ENCODE data around the gene SLC25A41. TPM values are rescaled to one million over a fixed set of nuclear protein-coding genes. Genes with fewer than 3 reads are reported as not detected.
"Not testable (repeated sequence)": the region's sequence is repeated elsewhere in the genome, so short reads cannot be mapped to it uniquely, and the experiment has no call there.

The SLC25A41 gene
- total RNA-seq, 2 experiments from 2014 or later: 0.38 to 0.48 TPM

DNA sequence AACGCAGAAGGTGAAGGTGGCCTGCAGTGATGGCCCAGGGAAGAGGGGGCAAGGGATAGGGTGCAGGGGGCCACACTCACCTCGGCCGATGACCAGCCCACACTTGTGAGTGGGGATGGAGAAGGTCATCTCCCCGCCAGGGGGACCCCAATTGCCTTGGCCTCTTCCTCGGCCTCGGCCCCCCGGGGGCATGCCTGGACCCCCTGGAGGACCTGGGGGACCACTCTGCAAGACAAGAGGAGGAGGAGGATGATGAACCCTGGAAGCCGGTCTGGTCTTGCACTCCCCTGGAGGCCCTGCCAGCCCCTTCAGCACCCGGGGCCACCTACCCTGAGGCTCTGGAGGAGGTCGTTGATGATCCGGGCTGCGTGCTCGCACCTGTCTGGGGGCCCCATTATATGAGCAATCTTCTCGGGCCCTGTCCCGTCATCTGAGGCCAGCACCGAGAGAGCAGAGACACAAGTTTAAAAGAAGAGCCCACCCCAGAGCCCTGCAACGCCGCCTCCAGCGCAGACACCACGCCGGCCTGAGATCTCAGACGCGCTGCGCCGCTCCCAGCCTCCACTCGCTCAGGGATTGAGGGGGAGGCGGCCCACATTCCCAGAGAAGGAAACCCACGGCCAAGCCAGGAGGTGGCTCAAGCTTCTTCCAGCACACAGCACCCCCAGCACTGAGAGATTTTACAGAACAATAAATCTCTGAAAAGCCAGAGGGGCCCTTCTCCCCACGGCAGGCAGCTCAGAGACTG lies 16.7 kb downstream of the SLC25A41 start:
- POLR2A ChIA-PET: interaction anchor here (0.6 kb wide), 1 partner anchor 87 kb away, joined by 3 read pairs; no protein-coding TSS in a partner anchor

DNA sequence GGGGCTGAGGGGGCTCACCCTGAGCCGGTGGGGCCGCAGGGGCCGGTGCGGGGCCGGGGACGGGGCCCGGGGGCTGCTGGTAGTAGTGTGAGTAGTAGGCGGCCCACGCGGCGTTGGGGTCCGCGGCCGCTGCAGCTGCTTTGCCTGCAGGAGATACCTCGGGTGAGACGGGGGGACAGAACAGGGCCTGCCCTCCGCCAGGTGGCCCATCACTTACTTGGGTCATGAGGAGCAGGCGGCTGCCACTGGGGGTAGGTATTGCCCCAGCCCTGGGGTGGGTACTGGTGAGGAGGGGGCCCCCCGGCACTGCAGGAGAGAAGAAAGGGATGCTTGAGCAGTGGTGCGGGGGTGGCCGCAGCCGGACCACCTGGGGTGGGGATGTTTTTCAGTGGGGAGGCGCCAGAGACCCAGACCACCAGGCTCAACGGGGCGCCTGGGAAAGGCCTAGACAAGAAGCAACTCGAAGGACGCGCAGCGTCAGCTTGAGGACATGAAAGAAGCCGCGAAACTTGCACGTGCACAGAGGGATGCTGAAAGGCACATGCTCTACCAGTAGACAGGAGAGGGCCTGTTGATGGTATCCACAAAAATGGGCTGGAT lies 17.9 kb downstream of the SLC25A41 start:
- ChIA-PET CTCF (interaction anchor here (0.6 kb wide), 1 partner anchor 13 kb away, joined by 3 read pairs; no protein-coding TSS in a partner anchor), POLR2A (no interaction called here)

More for the DNA sequence above, 16.7 kb downstream of the SLC25A41 start:
- CTCF ChIA-PET: no interaction called here

DNA sequence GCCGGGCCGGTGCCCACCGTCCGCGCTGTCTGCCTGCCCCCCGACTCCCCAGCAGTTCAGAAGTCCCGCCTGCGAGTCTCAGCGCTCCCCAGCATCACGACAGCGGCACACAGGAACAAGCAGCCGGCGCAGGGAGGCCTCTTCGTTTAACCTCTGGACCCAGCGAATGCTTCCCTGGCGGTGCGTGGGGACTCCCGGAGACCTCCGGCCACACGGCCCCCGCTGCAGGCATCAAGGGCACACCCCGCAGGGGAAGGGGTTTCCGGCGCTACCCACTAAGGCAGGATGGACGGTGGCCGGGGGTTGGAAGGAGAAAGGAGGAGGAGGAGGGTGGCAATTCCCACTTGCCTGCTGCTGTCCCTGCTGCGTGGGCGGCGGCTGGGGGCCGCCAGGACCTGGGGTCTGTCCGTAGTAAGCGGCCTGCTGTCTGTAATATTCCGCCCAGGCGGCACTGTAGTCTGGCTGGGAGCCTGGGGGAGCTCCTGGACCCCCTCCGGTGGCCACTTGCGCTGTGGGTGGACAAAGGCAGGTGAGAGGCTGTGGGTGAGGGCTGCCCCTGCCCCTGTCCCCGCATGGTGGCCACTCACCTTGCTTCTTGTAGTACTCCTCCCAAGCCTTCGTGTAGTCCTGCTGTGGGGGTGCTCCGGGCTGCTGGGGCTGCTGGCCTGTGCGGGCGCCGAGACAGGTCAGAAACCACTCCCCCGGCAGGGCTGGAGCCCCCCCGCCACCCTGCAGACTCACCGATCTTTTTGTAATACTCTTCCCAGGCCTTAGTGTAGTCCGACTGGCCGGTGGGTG lies 18.6 kb downstream of the SLC25A41 start:
- ChIA-PET POLR2A (no interaction called here), CTCF (interaction anchor here (0.6 kb wide), 1 partner anchor 14 kb away, joined by 3 read pairs; no protein-coding TSS in a partner anchor)

DNA sequence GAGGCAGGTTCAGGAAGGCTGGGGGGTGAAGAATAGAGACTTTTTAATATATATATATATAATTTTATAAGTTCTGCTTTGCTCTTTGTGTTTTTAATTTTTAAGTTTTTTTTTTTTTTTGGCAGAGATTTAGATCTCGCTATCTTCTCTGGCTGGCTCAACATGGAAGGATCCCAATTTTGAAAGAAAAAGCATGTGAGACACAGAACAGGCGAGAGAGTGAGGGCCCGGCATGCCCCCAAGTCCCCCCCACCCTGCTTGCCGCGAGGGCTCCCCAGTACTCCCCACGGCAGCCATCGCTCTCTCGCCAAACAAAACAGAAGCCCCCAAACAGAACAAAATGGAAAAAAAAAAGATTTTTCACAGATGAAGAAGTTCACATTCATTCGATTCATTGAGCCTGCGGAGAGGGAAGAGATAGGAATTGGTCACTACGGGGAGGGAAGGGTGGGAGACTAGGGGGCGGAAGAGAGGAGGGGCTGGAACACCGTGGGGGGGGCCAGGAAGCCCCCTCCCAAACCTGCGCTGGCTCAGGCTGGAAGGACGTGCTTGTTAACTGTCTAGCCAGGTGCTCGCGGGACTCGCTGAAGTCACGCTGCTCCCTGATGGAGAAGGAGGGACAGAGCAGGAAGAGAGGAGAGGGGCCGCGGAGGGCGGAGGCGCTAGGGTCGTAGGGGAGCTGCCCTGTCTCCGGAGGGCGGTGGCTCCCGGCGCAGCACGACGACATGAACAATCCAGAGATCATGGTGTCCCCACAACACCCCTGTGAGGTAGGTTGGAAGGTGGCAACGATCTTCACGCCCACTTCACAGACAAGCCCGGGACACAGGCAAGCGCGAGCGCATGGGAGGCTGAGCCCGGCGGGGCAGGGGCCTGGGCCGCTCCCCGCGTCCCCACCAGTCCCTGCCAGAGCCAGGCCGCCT lies 19.6 kb downstream of the SLC25A41 start:
- ChIA-PET CTCF (no interaction called here), POLR2A (no interaction called here)

DNA sequence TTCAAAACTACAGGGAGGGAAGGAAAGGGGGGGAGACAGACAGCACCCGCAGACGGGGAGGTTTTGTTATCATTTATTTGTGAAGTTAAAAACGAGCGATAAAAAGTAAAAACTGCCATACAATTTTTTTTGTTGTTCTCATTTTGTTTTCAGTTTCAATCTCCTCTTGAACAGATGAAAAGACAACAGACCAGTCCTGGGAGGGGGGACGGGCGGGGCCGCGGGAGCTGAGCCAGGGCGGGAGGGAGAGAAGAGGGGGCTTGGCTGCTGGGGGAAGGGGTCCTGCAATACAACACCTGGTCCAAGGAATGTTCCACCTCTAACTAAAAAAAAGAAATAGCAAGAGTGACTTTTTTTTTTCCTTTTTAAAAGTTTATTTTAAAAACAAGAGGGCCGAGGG lies 20.3 kb downstream of the SLC25A41 start:
- ChIA-PET POLR2A (interaction anchor here (0.6 kb wide), 1 partner anchor 87 kb away, joined by 4 read pairs; no protein-coding TSS in a partner anchor), CTCF (no interaction called here)

DNA sequence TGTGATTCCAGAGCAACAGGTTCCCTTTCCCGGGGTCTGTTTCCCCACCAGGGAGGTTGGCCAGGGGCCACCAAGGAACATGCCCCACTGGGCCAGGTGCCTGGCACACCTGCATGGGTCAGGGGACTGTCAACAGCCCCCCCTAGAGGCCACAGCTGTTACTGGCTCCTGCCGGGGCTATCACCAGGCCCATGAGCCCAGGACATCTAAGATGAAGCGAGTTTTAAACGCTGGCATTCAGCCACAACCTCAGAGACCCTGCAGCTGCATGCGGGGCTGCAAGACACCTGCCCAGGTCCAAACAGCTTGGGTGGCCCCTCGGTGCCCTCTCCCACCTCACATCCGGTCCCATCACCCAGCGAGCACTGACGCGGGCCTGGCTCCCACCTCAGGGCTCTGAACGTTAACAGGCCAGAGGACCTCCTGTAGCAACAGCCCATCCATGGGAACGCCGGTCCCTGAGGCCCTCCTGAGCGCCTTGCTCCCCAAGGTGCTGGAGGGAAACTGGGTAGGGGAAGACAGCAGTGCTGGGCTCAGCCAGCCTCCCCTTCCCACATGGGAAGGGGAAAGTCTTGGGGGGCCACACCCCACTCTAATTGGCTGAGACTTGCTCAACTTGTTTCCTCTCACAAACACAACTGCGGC lies 21.0 kb downstream of the SLC25A41 start:
- ChIA-PET POLR2A (interaction anchor here (0.6 kb wide), 1 partner anchor 88 kb away, joined by 4 read pairs; no protein-coding TSS in a partner anchor), CTCF (interaction anchor here (0.6 kb wide), 1 partner anchor 238 kb away, joined by 8 read pairs; no protein-coding TSS in a partner anchor)

DNA sequence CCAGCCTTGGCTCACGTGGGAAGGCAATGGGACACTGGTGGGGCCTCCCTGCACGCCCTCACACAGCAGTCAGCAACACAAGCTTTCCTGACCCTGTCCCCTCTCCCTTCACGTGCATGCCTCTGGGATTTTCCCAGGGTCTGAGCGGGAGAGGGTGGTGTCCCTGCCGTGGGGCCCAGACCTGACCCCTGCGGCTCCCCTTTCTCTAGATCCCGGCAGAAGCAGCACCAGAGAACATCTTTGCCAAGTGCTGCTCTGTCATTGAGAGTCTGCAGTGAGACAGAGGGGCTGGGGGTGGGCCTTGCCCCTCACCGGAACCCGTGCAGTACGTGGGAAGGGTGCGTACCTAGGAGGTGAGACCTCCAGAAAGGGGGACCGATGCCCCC lies 21.5 kb downstream of the SLC25A41 start:
- ChIA-PET CTCF (no interaction called here), POLR2A (no interaction called here)

DNA sequence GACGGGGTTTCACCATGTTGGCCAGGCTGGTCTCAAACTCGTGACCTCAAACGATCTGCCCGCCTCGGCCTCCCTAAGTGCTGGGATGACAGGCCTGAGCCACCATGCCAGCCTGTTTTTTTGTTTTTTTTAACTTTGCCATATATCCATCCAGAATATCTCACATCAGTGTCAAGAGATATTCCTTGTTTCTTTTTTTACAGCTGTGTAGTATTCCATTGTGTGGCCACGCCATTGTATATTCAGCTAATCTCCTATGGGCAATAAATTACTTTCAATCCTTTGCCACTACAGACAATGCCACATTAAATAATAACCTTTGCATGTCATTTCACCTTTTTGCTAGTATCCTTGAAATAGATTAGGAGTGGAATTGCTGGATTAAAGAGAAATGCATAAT lies 24.2 kb downstream of the SLC25A41 start:
- POLR2A ChIA-PET: interaction anchor here (0.6 kb wide), 1 partner anchor 440 kb away, joined by 3 read pairs; no protein-coding TSS in a partner anchor
- CTCF ChIA-PET: interaction anchor here (0.7 kb wide), 2 partner anchors 56 to 113 kb away, joined by 3 read pairs; no protein-coding TSS in a partner anchor

DNA sequence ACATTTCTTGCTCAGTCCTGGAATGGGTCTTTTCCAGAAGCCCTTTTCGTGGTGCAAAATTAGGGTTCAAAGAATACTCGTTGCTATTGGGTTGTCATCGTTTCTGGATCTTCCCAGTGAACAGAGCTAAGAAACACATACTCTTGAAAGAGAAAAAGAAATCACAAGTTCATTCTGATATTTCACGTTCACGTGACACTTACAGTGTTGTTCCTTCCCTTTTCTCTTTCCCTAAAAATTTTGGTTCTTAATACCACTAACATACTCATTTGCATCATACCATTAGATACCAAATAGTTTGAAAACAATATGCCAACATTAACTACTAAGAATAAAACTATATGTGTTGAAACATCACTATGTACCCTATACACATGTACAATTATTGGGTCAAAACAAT lies 27.2 kb downstream of the SLC25A41 start:
- ChIA-PET POLR2A (no interaction called here), CTCF (no interaction called here)

DNA sequence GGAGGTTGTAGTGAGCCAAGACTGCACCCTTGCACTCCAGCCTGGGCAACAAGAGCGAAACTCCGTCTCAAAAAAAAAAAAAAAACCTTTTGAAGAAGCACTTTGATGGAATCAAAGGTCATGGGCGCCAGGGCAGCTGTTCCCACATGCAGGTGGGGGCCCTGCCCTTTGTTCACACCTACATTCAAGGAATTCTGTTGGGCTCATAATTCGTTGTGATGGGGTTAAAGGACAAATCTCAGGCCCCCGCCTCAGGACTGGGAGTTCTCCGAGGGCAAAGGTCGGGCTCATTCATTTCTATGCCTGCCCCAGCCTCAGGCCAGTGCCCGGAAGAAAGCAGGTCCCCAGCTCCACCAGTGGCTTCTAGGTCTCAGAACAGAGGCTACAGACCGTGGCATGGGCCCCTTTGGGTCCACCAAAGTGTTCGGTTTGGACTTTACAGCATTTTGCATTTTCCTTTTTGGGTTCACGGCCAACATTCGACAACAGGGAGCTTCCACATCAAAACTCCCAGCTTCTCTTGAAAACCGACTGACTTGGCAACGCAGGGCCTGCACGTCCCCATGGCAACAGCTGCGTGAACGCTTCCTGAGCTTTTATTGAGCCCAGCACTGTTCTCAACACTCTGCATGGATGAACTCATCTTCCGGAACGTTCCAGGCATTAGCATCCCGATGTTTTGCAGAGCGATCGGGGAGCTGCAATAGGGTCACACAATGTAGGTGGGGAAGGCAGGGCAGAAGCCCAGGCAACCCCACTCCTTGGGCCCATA lies 30.5 kb downstream of the SLC25A41 start:
- CTCF ChIA-PET: interaction anchor here (0.7 kb wide), 1 partner anchor 124 kb away, joined by 3 read pairs; no protein-coding TSS in a partner anchor
- POLR2A ChIA-PET: no interaction called here

DNA sequence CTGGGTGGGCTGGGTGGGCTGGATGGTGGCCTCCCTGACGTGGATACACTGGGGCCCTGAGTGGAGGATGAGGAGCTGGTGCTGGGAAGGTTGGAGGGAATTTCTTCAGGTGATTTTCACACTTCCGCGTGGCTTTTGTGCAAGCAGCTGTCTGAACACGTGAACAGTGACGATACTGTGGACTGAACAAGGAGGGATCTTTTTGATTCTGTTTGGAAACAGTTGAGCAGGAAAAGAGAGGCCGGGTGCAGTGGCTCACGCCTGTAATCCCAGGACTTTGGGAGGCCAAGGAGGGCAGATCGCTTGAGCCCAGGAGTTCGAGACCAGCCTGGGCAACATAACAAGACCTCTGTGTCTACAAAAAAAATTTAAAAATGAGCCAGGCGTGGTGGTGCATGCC lies 31.5 kb downstream of the SLC25A41 start:
- POLR2A ChIA-PET: no interaction called here
- CTCF ChIA-PET: no interaction called here

DNA sequence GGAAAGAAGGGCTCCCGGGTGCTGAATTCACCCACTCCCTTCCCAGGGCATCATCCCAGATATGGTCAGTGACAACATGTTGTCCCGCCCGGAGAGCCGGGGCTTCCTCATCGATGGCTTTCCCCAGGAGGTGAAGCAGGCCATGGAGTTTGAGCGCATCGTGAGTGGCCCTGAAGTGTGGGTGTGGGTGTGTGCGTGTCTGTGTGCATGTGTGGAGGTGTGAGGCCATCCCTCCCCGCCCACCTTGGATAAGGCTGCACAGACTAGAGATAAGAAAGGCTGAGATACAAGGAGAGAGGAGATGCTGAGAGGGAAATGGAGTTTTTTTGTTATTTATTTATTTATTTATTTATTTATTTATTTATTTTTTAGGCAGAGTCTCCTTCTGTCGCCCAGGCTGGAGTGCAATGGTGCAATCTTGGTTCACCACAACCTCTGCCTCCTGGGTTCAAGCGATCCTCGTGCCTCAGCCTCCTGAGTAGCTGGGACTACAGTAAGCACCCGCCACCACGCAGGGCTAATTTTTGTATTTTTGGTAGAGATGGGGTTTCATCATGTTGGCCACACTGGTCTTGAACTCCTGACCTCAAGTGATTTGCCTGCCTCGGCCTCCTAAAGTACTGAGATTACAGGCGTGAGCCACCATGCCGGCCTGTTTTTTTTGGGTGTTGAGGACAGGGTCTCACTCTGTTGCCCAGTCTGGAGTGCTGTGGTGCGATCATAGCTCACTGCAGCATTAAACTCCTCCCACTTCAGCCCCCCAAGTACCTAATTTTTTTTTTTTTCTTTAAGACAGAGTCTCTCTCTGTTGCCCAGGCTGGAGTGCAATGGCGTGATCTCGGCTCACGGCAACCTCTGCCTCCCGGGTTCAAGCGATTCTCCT lies 33.3 kb downstream of the SLC25A41 start:
- POLR2A ChIA-PET, CTCF ChIA-PET: not testable (repeated sequence)

DNA sequence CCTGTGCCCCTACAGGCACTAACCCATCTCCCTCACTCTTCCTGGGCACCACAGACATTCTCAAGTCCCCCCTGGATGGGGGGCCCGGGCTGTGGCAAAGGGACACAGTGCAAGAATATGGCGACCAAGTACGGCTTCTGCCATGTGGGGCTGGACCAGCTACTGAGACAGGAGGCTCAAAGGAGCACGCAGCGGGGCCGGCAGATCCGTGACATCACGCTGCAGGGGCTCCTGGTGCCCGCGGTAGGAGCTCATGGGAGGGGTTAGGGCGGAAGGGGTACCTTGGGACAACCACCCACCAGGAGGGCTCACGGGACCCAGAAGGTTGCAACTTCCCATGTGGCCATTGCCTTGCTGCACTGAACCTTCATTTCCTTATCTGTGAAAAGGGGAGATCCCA lies 37.3 kb downstream of the SLC25A41 start:
- ChIA-PET CTCF (no interaction called here), POLR2A (interaction anchor here (0.6 kb wide), 2 partner anchors 85 to 364 kb away, joined by 3 read pairs; partner anchors contain the start of gene DENND1C)

DNA sequence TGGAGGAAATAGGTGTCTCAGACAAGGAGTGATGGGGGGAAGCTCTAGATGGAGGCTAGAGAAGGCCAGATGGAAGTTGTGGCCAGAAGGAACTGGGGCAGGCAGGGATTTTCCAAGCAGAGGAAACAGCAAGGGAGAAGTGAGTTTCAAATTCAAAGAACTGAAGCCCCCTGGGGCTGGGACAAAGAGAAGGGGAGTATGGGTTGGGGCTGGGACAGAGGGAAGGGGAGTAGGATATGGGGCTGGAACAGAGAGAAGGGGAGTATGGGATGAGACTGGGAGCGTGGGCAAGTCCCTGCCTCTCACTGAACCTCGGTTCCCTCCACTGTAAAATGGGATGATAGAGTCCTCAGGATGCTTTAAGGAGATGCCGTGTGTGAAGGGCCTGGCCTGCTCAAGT lies 38.7 kb downstream of the SLC25A41 start:
- CTCF ChIA-PET: no interaction called here
- POLR2A ChIA-PET: no interaction called here

DNA sequence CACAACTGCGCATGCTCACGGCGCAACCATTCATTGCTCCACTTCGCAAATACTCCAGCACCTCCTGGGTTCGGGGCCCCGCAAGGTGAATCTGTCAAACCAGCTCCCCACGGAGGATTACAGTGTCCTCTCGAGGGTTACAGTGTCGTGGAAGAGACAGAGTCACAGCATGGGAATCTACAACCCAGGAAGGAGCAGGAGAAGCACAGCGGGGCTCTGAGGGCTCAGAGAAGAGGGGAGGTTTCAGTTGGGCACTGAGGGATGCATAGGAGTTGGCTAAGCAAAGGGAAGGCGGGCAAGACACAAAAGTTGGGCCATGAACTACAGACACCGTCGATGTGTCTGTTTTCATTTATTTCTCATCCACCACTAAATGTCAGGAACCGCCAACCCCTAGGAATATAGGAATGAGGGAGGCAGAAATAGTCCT lies 39.6 kb downstream of the SLC25A41 start:
- CTCF ChIA-PET: no interaction called here
- POLR2A ChIA-PET: interaction anchor here (0.9 to 1.2 kb wide), 2 partner anchors 22 to 33 kb away, joined by 4 read pairs; partner anchors contain the start of genes ALKBH7 and CLPP

DNA sequence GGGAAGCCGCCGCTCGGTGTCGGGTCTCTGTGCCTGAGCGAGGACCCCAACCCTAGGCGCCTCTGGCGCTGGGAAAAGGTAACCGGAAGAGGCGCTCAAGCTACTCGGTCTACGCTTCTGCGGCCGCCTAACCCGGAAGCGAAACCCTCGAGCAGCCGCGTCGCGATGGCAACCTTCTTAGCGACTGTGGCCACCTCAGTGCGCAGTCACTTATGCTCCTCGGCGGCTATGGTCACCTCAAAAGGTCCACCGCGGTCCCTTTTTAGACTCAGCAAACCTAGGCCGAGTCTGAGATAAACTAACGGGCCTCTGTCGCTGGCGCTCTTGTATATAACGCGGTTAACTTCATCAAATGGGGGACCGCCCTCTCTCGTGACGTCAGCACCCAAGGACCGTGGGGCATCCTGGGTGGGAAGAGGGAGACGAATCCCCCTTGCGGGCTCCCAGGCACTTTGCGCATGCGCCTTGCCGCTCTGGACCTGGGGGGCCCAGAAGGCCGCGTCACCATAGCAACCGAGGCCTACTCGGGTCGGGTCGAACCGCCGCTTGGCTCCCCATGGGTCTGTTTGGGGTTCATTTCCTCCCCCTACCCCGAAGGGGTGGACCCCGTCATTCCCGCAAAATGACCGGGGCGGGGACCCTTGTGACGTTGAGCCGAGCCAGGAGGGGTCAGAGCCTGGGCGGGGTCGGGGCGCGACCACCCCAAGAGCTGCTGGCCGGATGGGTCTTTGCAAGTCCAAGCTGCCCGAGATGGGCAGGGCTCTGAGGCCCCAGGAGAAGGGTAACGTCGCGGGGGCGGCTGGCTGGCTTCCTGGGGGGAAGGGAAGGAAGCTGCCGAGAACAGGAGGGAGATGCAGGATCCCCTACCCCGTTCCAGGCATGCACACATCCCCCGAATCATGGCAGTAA lies 40.2 kb downstream of the SLC25A41 start, which contains the start of gene GTF2F1:
Gene GTF2F1, minus strand, starts transcription at position 91 of the 909 bp plus-strand sequence. CDS start 169 bp downstream, outside the sequence.
- ChIA-PET POLR2A (interaction anchor here (0.5 to 1.3 kb wide), 7 partner anchors 21 to 405 kb away, joined by 3 to 5 read pairs (median 4); partner anchors contain the start of genes ALKBH7, CLPP, DENND1C and KHSRP), CTCF (no interaction called here)
